ENCODE measurements around the gene OLFM1.
"Not testable (repeated sequence)": the region's sequence is repeated elsewhere in the genome, so short reads cannot be mapped to it uniquely, and the experiment has no call there.

Gene OLFM1

GRCh38 chr9:135061441-135061840, 26.0 kb upstream of the OLFM1 start:
- no peaks in the 10 kb centered on the region for H3K36me3 ChIP-seq (ENCODE audit: control insufficient read depth, insufficient read depth, low read length)
- H3K4me3 ChIP-seq (ENCODE audit: low read length) = no peak overlapping the region
- WGBS (ENCODE audit: insufficient coverage, insufficient read length) = no CpG with 5 or more reads among the region's 12 CpGs
- no peak overlapping the region for H3K27ac ChIP-seq (ENCODE audit: low read length)
- no peak for DNase-seq (ENCODE audit: low read depth, low spot score)
- H3K4me1 ChIP-seq (ENCODE audit: control insufficient read depth, insufficient read depth, low read length) = no peaks in the 10 kb centered on the region
- no peaks in the 10 kb centered on the region for H3K9me3 ChIP-seq (ENCODE audit: control insufficient read depth, insufficient read depth, low read length)
- H3K27me3 ChIP-seq (ENCODE audit: control insufficient read depth, insufficient read depth, low read length) = no peaks in the 10 kb centered on the region

GRCh38 chr9:135062254-135062653, 25.2 kb upstream of the OLFM1 start:
- no CpG with 5 or more reads among the region's 5 CpGs for WGBS (ENCODE audit: insufficient coverage, insufficient read length)
- Histone ChIP-seq H3K36me3 (ENCODE audit: control insufficient read depth, insufficient read depth, low read length) (no peaks in the 10 kb centered on the region), H3K27me3 (ENCODE audit: control insufficient read depth, insufficient read depth, low read length) (no peaks in the 10 kb centered on the region), H3K27ac (ENCODE audit: low read length) (no peak overlapping the region), H3K9me3 (ENCODE audit: control insufficient read depth, insufficient read depth, low read length) (no peaks in the 10 kb centered on the region), H3K4me3 (ENCODE audit: low read length) (no peak overlapping the region), H3K4me1 (ENCODE audit: control insufficient read depth, insufficient read depth, low read length) (no peaks in the 10 kb centered on the region)
- no peak for DNase-seq (ENCODE audit: low read depth, low spot score)

GRCh38 chr9:135063466-135063865, 24.0 kb upstream of the OLFM1 start:
- H3K27me3 ChIP-seq (ENCODE audit: control insufficient read depth, insufficient read depth, low read length); H3K4me3 ChIP-seq (ENCODE audit: low read length); H3K27ac ChIP-seq (ENCODE audit: low read length); H3K36me3 ChIP-seq (ENCODE audit: control insufficient read depth, insufficient read depth, low read length); H3K4me1 ChIP-seq (ENCODE audit: control insufficient read depth, insufficient read depth, low read length); DNase-seq (ENCODE audit: low read depth, low spot score); H3K9me3 ChIP-seq (ENCODE audit: control insufficient read depth, insufficient read depth, low read length): not testable (repeated sequence)
- no CpG with 5 or more reads among the region's 4 CpGs for WGBS (ENCODE audit: insufficient coverage, insufficient read length)

GRCh38 chr9:135063888-135064287, 23.6 kb upstream of the OLFM1 start:
- H3K36me3 ChIP-seq (ENCODE audit: control insufficient read depth, insufficient read depth, low read length) = not testable (repeated sequence)

GRCh38 chr9:135065151-135065550, 22.3 kb upstream of the OLFM1 start:
- Histone ChIP-seq H3K27me3 (ENCODE audit: control insufficient read depth, insufficient read depth, low read length) (no peaks in the 10 kb centered on the region), H3K4me3 (ENCODE audit: low read length) (no peak overlapping the region), H3K4me1 (ENCODE audit: control insufficient read depth, insufficient read depth, low read length) (no peaks in the 10 kb centered on the region), H3K9me3 (ENCODE audit: control insufficient read depth, insufficient read depth, low read length) (no peaks in the 10 kb centered on the region), H3K27ac (ENCODE audit: low read length) (no peak overlapping the region), H3K36me3 (ENCODE audit: control insufficient read depth, insufficient read depth, low read length) (no peaks in the 10 kb centered on the region)
- DNase-seq (ENCODE audit: low read depth, low spot score) = no peak
- no CpG with 5 or more reads among the region's 4 CpGs for WGBS (ENCODE audit: insufficient coverage, insufficient read length)

More at GRCh38 chr9:135063888-135064287, 23.6 kb upstream of the OLFM1 start:
- H3K4me3 ChIP-seq (ENCODE audit: low read length); H3K27me3 ChIP-seq (ENCODE audit: control insufficient read depth, insufficient read depth, low read length); H3K4me1 ChIP-seq (ENCODE audit: control insufficient read depth, insufficient read depth, low read length); H3K27ac ChIP-seq (ENCODE audit: low read length); DNase-seq (ENCODE audit: low read depth, low spot score); H3K9me3 ChIP-seq (ENCODE audit: control insufficient read depth, insufficient read depth, low read length): not testable (repeated sequence)
- WGBS (ENCODE audit: insufficient coverage, insufficient read length) = no CpG with 5 or more reads among the region's 4 CpGs

- Histone ChIP-seq H3K4me3 (ENCODE audit: low read length) (no peak overlapping the region), H3K27ac (ENCODE audit: low read length) (no peak overlapping the region), H3K36me3 (ENCODE audit: control insufficient read depth, insufficient read depth, low read length) (no peaks in the 10 kb centered on the region), H3K4me1 (ENCODE audit: control insufficient read depth, insufficient read depth, low read length) (no peaks in the 10 kb centered on the region), H3K27me3 (ENCODE audit: control insufficient read depth, insufficient read depth, low read length) (no peaks in the 10 kb centered on the region), H3K9me3 (ENCODE audit: control insufficient read depth, insufficient read depth, low read length) (no peaks in the 10 kb centered on the region)
- no CpG with 5 or more reads among the region's 4 CpGs for WGBS (ENCODE audit: insufficient coverage, insufficient read length)
- DNase-seq (ENCODE audit: low read depth, low spot score) = no peak
Observed at GRCh38 chr9:135065804-135066203, 21.7 kb upstream of the OLFM1 start.

GRCh38 chr9:135066291-135066690, 21.2 kb upstream of the OLFM1 start:
- no CpG with 5 or more reads among the region's 7 CpGs for whole genome bisulfite sequencing (ENCODE audit: insufficient coverage, insufficient read length)
- Histone ChIP-seq H3K4me1 (ENCODE audit: control insufficient read depth, insufficient read depth, low read length) (no peaks in the 10 kb centered on the region), H3K4me3 (ENCODE audit: low read length) (no peak overlapping the region), H3K36me3 (ENCODE audit: control insufficient read depth, insufficient read depth, low read length) (no peaks in the 10 kb centered on the region), H3K9me3 (ENCODE audit: control insufficient read depth, insufficient read depth, low read length) (no peaks in the 10 kb centered on the region), H3K27ac (ENCODE audit: low read length) (no peak overlapping the region), H3K27me3 (ENCODE audit: control insufficient read depth, insufficient read depth, low read length) (no peaks in the 10 kb centered on the region)
- DNase-seq (ENCODE audit: low read depth, low spot score) = no peak

GRCh38 chr9:135067096-135067710, 20.3 kb upstream of the OLFM1 start:
- no peak for DNase-seq (ENCODE audit: low read depth, low spot score)
- H3K4me1 ChIP-seq (ENCODE audit: control insufficient read depth, insufficient read depth, low read length) = no peaks in the 10 kb centered on the region
- no peaks in the 10 kb centered on the region for H3K9me3 ChIP-seq (ENCODE audit: control insufficient read depth, insufficient read depth, low read length)
- H3K27me3 ChIP-seq (ENCODE audit: control insufficient read depth, insufficient read depth, low read length) = no peaks in the 10 kb centered on the region
- H3K27ac ChIP-seq (ENCODE audit: low read length) = no peak overlapping the region
- no peak overlapping the region for H3K4me3 ChIP-seq (ENCODE audit: low read length)
- H3K36me3 ChIP-seq (ENCODE audit: control insufficient read depth, insufficient read depth, low read length) = no peaks in the 10 kb centered on the region
- WGBS (ENCODE audit: insufficient coverage, insufficient read length) = no CpG with 5 or more reads among the region's 20 CpGs

- no peaks in the 10 kb centered on the region for H3K9me3 ChIP-seq (ENCODE audit: control insufficient read depth, insufficient read depth, low read length)
- DNase-seq (ENCODE audit: low read depth, low spot score) = no peak
- WGBS (ENCODE audit: insufficient coverage, insufficient read length) = no CpG with 5 or more reads among the region's 18 CpGs
Observed at GRCh38 chr9:135068776-135069415, 18.6 kb upstream of the OLFM1 start.

GRCh38 chr9:135069558-135070197, 17.8 kb upstream of the OLFM1 start:
- no CpG with 5 or more reads among the region's 15 CpGs for WGBS (ENCODE audit: insufficient coverage, insufficient read length)
- no peaks in the 10 kb centered on the region for H3K4me1 ChIP-seq (ENCODE audit: control insufficient read depth, insufficient read depth, low read length)
- no peak for DNase-seq (ENCODE audit: low read depth, low spot score)
- H3K36me3 ChIP-seq (ENCODE audit: control insufficient read depth, insufficient read depth, low read length) = no peaks in the 10 kb centered on the region
- no peak overlapping the region for H3K27ac ChIP-seq (ENCODE audit: low read length)
- no peaks in the 10 kb centered on the region for H3K9me3 ChIP-seq (ENCODE audit: control insufficient read depth, insufficient read depth, low read length)
- H3K27me3 ChIP-seq (ENCODE audit: control insufficient read depth, insufficient read depth, low read length) = no peaks in the 10 kb centered on the region
- H3K4me3 ChIP-seq (ENCODE audit: low read length) = no peak overlapping the region

More at GRCh38 chr9:135068776-135069415, 18.6 kb upstream of the OLFM1 start:
- Histone ChIP-seq H3K36me3 (ENCODE audit: control insufficient read depth, insufficient read depth, low read length) (no peaks in the 10 kb centered on the region), H3K27me3 (ENCODE audit: control insufficient read depth, insufficient read depth, low read length) (no peaks in the 10 kb centered on the region), H3K4me3 (ENCODE audit: low read length) (no peak overlapping the region), H3K27ac (ENCODE audit: low read length) (no peak overlapping the region), H3K4me1 (ENCODE audit: control insufficient read depth, insufficient read depth, low read length) (no peaks in the 10 kb centered on the region)
